ENCODE data around the gene OXCT2. TPM values are rescaled to one million over a fixed set of nuclear protein-coding genes. Genes with fewer than 3 reads are reported as not detected.

OXCT2 gene
- total and polyA plus RNA-seq, 2 donors (not counting 1 experiment from before 2014, with no cell fraction given): 1.0 to 1.9 TPM

GRCh38 chr1:39760074-39761008 lies 10.8 kb downstream of the OXCT2 start:
- CTCF ChIA-PET: no interaction called here
- Mint-ChIP-seq H3K27ac (no peak overlapping the region), H3K4me1 (no peaks in the 10 kb centered on the region)

DNA sequence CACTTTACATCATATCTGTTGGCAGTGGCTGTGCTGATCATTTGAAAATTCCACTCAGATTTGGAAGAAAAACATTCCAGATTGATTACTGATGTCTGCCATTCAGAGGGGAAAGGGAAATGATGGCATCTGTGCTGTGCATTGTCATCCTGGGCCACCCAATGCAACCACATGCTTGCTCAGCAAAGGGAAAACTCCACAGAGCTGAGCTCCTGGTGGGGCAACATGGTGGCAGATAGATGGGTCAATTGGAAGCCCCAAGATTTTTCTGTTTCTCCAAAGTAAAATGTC lies 11.8 kb downstream of the OXCT2 start:
- no peaks in the 10 kb centered on the region for H3K79me2 ChIP-seq (ENCODE audit: control insufficient read depth, insufficient read depth, low read length)
- no peak overlapping the region for H3K4me2 ChIP-seq (replicated peaks; ENCODE audit: low read depth, low read length, poor library complexity, severe bottlenecking)
- DNase-seq (no peak), ATAC-seq (ENCODE audit: low read depth) (no peak)
- H3K9ac ChIP-seq (ENCODE audit: low read length): no peak overlapping the region
- H3K27ac Mint-ChIP-seq: no peak overlapping the region
- H3K9me3 ChIP-seq (ENCODE audit: control extremely low read depth in 1 of 3, control insufficient read depth in 2 of 3, insufficient read depth in 1 of 3, low read length in 2 of 3): no peaks in the 10 kb centered on the region
- no peaks in the 10 kb centered on the region for H3K4me1 ChIP-seq (ENCODE audit: control insufficient read depth in 2 of 2, insufficient read depth in 2 of 2, low read length in 2 of 2)
- CTCF ChIA-PET: no interaction called here
- H3K27me3 Mint-ChIP-seq: no peaks in the 10 kb centered on the region
- POLR2A ChIA-PET: no interaction called here
- no peak for TF ChIP-seq EZH2 (IDR thresholded peaks at IDR 0.05; ENCODE audit: borderline replicate concordance, insufficient read depth, low read depth, low read length, poor library complexity, severe bottlenecking)
- TF ChIP-seq, protein P1, sequence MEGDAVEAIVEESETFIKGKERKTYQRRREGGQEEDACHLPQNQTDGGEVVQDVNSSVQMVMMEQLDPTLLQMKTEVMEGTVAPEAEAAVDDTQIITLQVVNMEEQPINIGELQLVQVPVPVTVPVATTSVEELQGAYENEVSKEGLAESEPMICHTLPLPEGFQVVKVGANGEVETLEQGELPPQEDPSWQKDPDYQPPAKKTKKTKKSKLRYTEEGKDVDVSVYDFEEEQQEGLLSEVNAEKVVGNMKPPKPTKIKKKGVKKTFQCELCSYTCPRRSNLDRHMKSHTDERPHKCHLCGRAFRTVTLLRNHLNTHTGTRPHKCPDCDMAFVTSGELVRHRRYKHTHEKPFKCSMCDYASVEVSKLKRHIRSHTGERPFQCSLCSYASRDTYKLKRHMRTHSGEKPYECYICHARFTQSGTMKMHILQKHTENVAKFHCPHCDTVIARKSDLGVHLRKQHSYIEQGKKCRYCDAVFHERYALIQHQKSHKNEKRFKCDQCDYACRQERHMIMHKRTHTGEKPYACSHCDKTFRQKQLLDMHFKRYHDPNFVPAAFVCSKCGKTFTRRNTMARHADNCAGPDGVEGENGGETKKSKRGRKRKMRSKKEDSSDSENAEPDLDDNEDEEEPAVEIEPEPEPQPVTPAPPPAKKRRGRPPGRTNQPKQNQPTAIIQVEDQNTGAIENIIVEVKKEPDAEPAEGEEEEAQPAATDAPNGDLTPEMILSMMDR (IDR thresholded peaks at IDR 0.05): no peak
- H3K9me3 Mint-ChIP-seq (ENCODE audit: insufficient read depth): no peaks in the 10 kb centered on the region
- H3K4me3 Mint-ChIP-seq: no peak overlapping the region
- no peaks in the 10 kb centered on the region for H4K20me1 ChIP-seq (ENCODE audit: control insufficient read depth, insufficient read depth, low read length, poor library complexity, severe bottlenecking)
- H3K36me3 ChIP-seq (replicated peaks in 1 of 2; ENCODE audit: control extremely low read depth in 1 of 2, control insufficient read depth in 1 of 2, extremely low read depth in 1 of 2, insufficient read depth in 2 of 2, low read length in 1 of 2): peaks cover 3 to 40% of the 10 kb centered on the region in 2 experiments
- no peak overlapping the region for H3K4me3 ChIP-seq (ENCODE audit: control extremely low read depth in 1 of 5, extremely low read depth in 1 of 5, insufficient read depth in 1 of 5, low read depth in 2 of 5, low read length in 4 of 5)
- intact Hi-C loops (cut with micrococcal nuclease): no loop called here
- H3K4me1 Mint-ChIP-seq: no peaks in the 10 kb centered on the region
- no peak overlapping the region for H3K27ac ChIP-seq (ENCODE audit: low read length in 2 of 2)
- H2AFZ ChIP-seq (ENCODE audit: insufficient read depth, low read depth, low read length, poor library complexity, severe bottlenecking): no peak overlapping the region
- no peaks in the 10 kb centered on the region for H3K27me3 ChIP-seq (replicated peaks in 1 of 4; ENCODE audit: control extremely low read depth in 1 of 4, control insufficient read depth in 3 of 4, insufficient read depth in 4 of 4, low read length in 3 of 4)

More at GRCh38 chr1:39760074-39761008, 10.8 kb downstream of the OXCT2 start:
- TF ChIP-seq EZH2 (IDR thresholded peaks at IDR 0.05; ENCODE audit: borderline replicate concordance, insufficient read depth, low read depth, low read length, poor library complexity, severe bottlenecking): no peak
- TF ChIP-seq, protein P1 (IDR thresholded peaks at IDR 0.05): no peak
- Histone ChIP-seq H4K20me1 (ENCODE audit: control insufficient read depth, insufficient read depth, low read length, poor library complexity, severe bottlenecking) (no peaks in the 10 kb centered on the region), H3K27ac (ENCODE audit: low read length in 2 of 2) (no peak overlapping the region), H2AFZ (ENCODE audit: insufficient read depth, low read depth, low read length, poor library complexity, severe bottlenecking) (no peak overlapping the region), H3K4me3 (ENCODE audit: control extremely low read depth in 1 of 5, extremely low read depth in 1 of 5, insufficient read depth in 1 of 5, low read depth in 2 of 5, low read length in 4 of 5) (no peak overlapping the region), H3K9ac (ENCODE audit: low read length) (no peak overlapping the region), H3K4me1 (ENCODE audit: control insufficient read depth in 2 of 2, insufficient read depth in 2 of 2, low read length in 2 of 2) (no peaks in the 10 kb centered on the region), H3K27me3 (replicated peaks in 1 of 4; ENCODE audit: control extremely low read depth in 1 of 4, control insufficient read depth in 3 of 4, insufficient read depth in 4 of 4, low read length in 3 of 4) (no peaks in the 10 kb centered on the region), H3K4me2 (replicated peaks; ENCODE audit: low read depth, low read length, poor library complexity, severe bottlenecking) (no peak overlapping the region), H3K79me2 (ENCODE audit: control insufficient read depth, insufficient read depth, low read length) (no peaks in the 10 kb centered on the region), H3K9me3 (ENCODE audit: control extremely low read depth in 1 of 3, control insufficient read depth in 2 of 3, insufficient read depth in 1 of 3, low read length in 2 of 3) (no peaks in the 10 kb centered on the region), H3K36me3 (replicated peaks in 1 of 2; ENCODE audit: control extremely low read depth in 1 of 2, control insufficient read depth in 1 of 2, extremely low read depth in 1 of 2, insufficient read depth in 2 of 2, low read length in 1 of 2) (peaks cover 3 to 30% of the 10 kb centered on the region in 2 experiments)
- no peaks in the 10 kb centered on the region for H3K27me3 Mint-ChIP-seq
- no peak for DNase-seq
- POLR2A ChIA-PET: no interaction called here
- WGBS (ENCODE audit: insufficient coverage): 98% methylated on average over 14 of the region's 16 CpGs
- no peaks in the 10 kb centered on the region for H3K9me3 Mint-ChIP-seq (ENCODE audit: insufficient read depth)
- no peak overlapping the region for H3K4me3 Mint-ChIP-seq
- no peak for ATAC-seq (ENCODE audit: low read depth)
- intact Hi-C loops (cut with micrococcal nuclease): no loop called here
